ENCODE results near the gene DNAJC2. TPM values are rescaled to one million over a fixed set of nuclear protein-coding genes. Genes with fewer than 3 reads are reported as not detected.
A peak's percentile ranks its signal among the peaks of the same experiment; 100 is the strongest.
"Not testable (repeated sequence)": the region's sequence is repeated elsewhere in the genome, so short reads cannot be mapped to it uniquely, and the experiment has no call there.

Gene DNAJC2
- total RNA-seq, 4 donors from 2014 or later: 13.2 to 28.1 (median 18.2) TPM

DNA sequence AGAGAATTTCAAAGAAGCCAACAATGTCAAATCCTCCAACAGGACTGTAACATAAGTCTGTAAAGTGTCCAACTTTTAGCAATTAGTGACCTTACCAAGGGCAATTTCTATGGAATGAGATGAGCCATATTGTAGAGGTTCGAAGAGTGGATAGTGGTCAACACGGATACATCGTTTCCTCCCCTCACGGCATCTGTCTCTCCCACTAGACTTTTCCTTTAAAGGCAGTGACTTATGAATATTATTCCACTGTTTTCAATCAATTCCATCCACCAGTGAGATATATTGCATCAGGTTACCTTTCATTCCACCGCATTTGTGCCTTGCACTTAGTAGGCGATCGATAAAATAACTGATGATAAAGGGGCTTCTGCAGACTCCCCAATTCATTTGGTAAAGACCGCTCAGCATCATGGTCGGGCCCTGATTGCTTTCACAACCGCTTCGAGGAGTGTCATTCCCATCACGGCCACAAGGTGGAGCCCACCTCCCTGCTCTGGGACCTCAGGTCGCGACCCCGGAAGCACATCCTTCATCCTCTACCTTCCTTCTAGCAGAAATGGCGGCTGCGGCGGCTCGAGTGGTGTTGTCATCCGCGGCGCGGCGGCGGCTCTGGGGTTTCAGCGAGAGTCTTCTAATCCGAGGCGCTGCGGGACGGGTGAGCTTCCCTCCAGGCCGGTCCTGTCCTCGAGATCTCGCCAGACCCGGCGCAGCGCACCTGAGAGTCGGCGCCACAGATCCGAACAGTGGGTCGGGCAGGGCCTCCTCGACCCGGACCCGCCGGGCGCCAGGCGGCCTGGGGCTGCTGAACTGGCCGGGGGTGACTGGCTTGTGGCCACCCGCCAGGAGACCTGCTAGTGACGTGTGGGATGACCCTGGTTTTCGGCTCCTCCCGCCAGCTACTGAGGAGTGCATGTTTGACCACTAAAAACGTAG lies 47.4 kb downstream of the DNAJC2 start, which contains the start of gene PMPCB:
TSS of gene PMPCB (plus strand) at position 535 of the 936 bp plus-strand sequence. CDS start at position 560, 25 bp downstream.
- Histone ChIP-seq H3K4me3 (replicated peaks in 1 of 3) (peak within 1 kb of the TSS; percentile 79 to 91 (median 80)), H3K27ac (peak within 1 kb of the TSS; percentile 66 to 74 (median 74)), H3K27me3 (no peaks in the 10 kb centered on the region), H3K4me1 (peaks cover 10 to 11% of the 10 kb centered on the region in 2 donors), H3K36me3 (peaks cover 18% of the 10 kb centered on the region in 2 donors), H3K9me3 (no peaks in the 10 kb centered on the region)
- intact Hi-C loops (cut with DNase I): no loop called here
- peak; percentile 97 for DNase-seq
- WGBS, 2 donors: 7 to 8% methylated on average over 24 to 25 of the region's 52 CpGs
- peak in 1 of 2 donors; percentile 69 for TF ChIP-seq POLR2A (IDR thresholded peaks at IDR 0.05)
- TF ChIP-seq, protein P1, sequence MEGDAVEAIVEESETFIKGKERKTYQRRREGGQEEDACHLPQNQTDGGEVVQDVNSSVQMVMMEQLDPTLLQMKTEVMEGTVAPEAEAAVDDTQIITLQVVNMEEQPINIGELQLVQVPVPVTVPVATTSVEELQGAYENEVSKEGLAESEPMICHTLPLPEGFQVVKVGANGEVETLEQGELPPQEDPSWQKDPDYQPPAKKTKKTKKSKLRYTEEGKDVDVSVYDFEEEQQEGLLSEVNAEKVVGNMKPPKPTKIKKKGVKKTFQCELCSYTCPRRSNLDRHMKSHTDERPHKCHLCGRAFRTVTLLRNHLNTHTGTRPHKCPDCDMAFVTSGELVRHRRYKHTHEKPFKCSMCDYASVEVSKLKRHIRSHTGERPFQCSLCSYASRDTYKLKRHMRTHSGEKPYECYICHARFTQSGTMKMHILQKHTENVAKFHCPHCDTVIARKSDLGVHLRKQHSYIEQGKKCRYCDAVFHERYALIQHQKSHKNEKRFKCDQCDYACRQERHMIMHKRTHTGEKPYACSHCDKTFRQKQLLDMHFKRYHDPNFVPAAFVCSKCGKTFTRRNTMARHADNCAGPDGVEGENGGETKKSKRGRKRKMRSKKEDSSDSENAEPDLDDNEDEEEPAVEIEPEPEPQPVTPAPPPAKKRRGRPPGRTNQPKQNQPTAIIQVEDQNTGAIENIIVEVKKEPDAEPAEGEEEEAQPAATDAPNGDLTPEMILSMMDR (IDR thresholded peaks at IDR 0.05): peak; percentile 89 to 99 (median 96)

DNA sequence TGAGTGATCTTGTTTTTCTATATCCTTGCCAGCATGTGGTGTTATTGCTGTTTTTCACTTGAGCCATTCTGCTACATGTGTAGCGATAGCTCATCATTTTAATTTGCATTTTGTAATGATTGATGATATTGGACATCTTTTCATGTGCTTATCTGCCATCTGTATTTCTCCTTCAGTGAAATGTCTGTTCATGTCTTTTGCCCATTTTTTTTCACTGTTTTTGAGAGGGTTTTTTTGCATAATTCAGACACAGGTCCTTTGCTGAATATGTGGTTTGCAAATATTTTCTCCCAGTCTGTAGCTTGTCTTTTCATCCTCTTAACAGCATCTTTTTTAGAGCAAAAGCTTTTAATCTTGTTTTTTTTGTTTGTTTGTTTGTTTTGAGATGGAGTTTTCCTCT lies 51.0 kb downstream of the DNAJC2 start:
- no peaks in the 10 kb centered on the region for H3K27me3 ChIP-seq
- H3K4me3 ChIP-seq (replicated peaks in 1 of 3): no peak overlapping the region
- H3K4me1 ChIP-seq: peaks cover 7 to 9% of the 10 kb centered on the region in 2 donors
- no peaks in the 10 kb centered on the region for H3K9me3 ChIP-seq
- intact Hi-C loops (cut with DNase I): no loop called here
- no peaks in the 10 kb centered on the region for H3K36me3 ChIP-seq
- no peak for DNase-seq
- no peak for TF ChIP-seq POLR2A (IDR thresholded peaks at IDR 0.05)
- TF ChIP-seq, protein P1 (IDR thresholded peaks at IDR 0.05): no peak
- H3K27ac ChIP-seq: no peak overlapping the region
- 97 to 98% methylated on average over 1 of the region's 1 CpG for WGBS, 2 donors

DNA sequence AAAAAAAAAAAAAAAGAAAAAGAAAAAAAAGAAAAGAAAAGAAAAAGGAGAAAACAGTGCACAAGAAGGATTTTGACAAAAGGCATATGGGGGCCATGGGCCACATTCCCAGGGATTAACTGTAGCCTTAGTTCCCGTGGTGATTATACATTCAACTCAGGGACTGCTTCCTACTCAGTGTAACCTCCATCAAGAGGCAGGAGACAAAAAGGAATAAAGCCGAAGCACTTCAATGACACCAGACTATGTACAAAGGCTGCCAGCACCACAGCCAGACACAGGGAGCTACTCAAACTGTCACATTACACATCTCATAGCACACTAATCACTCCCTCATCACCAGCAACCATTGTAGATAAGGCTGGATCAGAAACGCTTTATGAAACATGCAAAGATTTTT lies 52.4 kb downstream of the DNAJC2 start:
- Histone ChIP-seq H3K4me1 (no peaks in the 10 kb centered on the region), H3K4me3 (replicated peaks in 1 of 3) (no peak overlapping the region), H3K36me3 (no peaks in the 10 kb centered on the region), H3K27ac (no peak overlapping the region), H3K27me3 (no peaks in the 10 kb centered on the region), H3K9me3 (no peaks in the 10 kb centered on the region)
- no peak for DNase-seq
- TF ChIP-seq, protein P1 (IDR thresholded peaks at IDR 0.05): no peak
- TF ChIP-seq POLR2A (IDR thresholded peaks at IDR 0.05): no peak
- 58 to 69% methylated on average over 3 of the region's 3 CpGs for WGBS, 2 donors
- intact Hi-C loops (cut with DNase I): no loop called here

DNA sequence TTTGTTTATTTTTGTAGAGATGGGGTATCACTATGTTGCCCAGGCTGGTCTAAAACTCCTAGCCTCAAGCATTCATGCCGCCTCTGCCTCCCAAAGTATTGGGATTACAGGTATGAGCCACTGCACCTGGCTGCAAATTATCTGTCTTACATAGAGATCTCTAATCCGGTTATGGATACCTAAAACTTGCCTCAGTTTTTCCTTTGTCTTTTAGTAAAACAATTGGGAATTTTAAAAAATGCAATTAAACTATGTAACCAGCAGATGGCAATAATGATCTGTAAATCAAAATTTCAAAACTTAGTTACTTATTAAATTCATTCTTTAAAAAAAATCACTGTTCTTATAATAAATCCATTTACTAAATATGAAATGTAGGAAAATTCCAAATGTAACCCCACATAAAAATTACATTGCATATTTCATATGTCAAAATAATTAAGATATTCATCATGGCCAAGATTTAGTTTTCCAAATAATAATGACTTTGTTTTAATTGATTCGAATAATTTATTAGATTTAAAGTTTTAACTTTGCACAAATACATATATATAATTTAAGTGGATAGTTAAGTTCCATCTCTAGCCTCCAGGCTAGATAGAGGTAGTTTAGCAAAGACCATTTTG lies 61.7 kb downstream of the DNAJC2 start:
- intact Hi-C loops (cut with DNase I); H3K9me3 ChIP-seq; H3K4me1 ChIP-seq; DNase-seq; H3K27ac ChIP-seq; H3K4me3 ChIP-seq (replicated peaks in 1 of 3); H3K36me3 ChIP-seq; H3K27me3 ChIP-seq: not testable (repeated sequence)
- WGBS, 2 donors: 47 to 52% methylated on average over 3 of the region's 3 CpGs

DNA sequence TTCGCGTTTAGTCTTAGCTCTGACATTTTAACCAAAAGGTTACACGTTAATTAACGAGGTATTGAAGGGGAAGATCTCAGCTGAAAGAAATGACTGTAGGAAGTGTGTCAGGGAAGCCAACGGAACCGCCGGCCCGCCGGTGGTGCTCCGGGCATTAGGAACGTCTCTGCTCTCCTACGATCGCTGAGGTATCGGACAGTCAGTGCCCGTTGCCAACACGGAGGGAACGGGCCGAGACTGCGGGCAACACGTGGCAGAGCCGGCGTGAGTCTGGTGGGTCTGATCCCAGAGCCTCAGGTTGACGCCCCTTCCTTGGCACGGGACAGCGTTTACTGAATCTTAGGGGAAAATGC lies 63.8 kb downstream of the DNAJC2 start:
- peak overlapping the region; percentile 35 to 73 (median 56) for H3K4me3 ChIP-seq (replicated peaks in 1 of 3)
- 0 to 2% methylated on average over 25 of the region's 25 CpGs for WGBS, 2 donors
- H3K36me3 ChIP-seq; H3K27me3 ChIP-seq; H3K4me1 ChIP-seq; H3K9me3 ChIP-seq; intact Hi-C loops (cut with DNase I); H3K27ac ChIP-seq: not testable (repeated sequence)
- DNase-seq: peak; percentile 35 to 42

Measured in thyroid gland (tissue), 4 donors.